Hepatocyte (in vitro differentiated cells): ENCODE data around the gene ROR1. TPM values are rescaled to one million over a fixed set of nuclear protein-coding genes. Genes with fewer than 3 reads are reported as not detected.

Source experiments
- DNase-seq: peaks from one replicate; pipeline ENCODE4 v3.0.0-alpha.2; 2016; ENCODE audit warnings: low spot score
- H2AFZ ChIP-seq: fragments of 200-600 bp; sonication (generic); 2 replicates; pipeline ENCODE4 v1.6.0; 2016; ENCODE audit warnings: antibody characterized with exemption, mild to moderate bottlenecking
- H3K27ac ChIP-seq: fragments of 200-600 bp; sonication (generic); 2 replicates; pipeline ENCODE4 v1.5.1; 2016; ENCODE audit warnings: mild to moderate bottlenecking
- H3K27me3 ChIP-seq: fragments of 200-600 bp; sonication (generic); 2 replicates; pipeline ENCODE4 v1.6.1; 2016
- H3K36me3 ChIP-seq: fragments of 200-600 bp; sonication (generic); replicated peaks from 2 replicates; pipeline ENCODE4 v1.5.1; 2016; ENCODE audit warnings: low read depth; ENCODE audit not compliant: insufficient read depth
- H3K4me1 ChIP-seq: fragments of 200-600 bp; sonication (generic); 2 replicates; pipeline ENCODE4 v1.5.1; 2016; ENCODE audit warnings: mild to moderate bottlenecking, moderate library complexity; ENCODE audit not compliant: insufficient read depth
- H3K4me2 ChIP-seq: fragments of 200-600 bp; sonication (generic); 2 replicates; pipeline ENCODE4 v1.6.0; 2016
- H3K4me3 ChIP-seq: fragments of 200-600 bp; sonication (generic); 2 replicates; pipeline ENCODE4 v1.5.1; 2016; ENCODE audit warnings: mild to moderate bottlenecking
- H3K79me2 ChIP-seq: fragments of 200-600 bp; sonication (generic); 2 replicates; pipeline ENCODE4 v1.6.0; 2017; ENCODE audit warnings: mild to moderate bottlenecking
- H3K9me2 ChIP-seq: fragments of 200-600 bp; sonication (generic); replicated peaks from 2 replicates; pipeline ENCODE4 v1.6.0; 2017; ENCODE audit warnings: mild to moderate bottlenecking; ENCODE audit not compliant: insufficient read depth
- H3K9me3 ChIP-seq: fragments of 200-600 bp; sonication (generic); 2 replicates; pipeline ENCODE4 v1.5.1; 2016; ENCODE audit warnings: low read depth, mild to moderate bottlenecking
- H4K20me1 ChIP-seq: fragments of 200-600 bp; sonication (generic); 2 replicates; pipeline ENCODE4 v1.6.0; 2016; ENCODE audit warnings: mild to moderate bottlenecking; ENCODE audit not compliant: insufficient read depth, poor library complexity, severe bottlenecking
- EZH2 ChIP-seq: fragments of 200-600 bp; sonication (generic); IDR thresholded peaks from 2 replicates; pipeline ENCODE4 v1.6.1; 2016; ENCODE audit warnings: antibody characterized with exemption, mild to moderate bottlenecking, borderline replicate concordance
- EZH2phosphoT487 ChIP-seq: fragments of 200-600 bp; sonication (generic); IDR thresholded peaks from one replicate; pipeline ENCODE4 v1.6.1; 2018; ENCODE audit warnings: antibody characterized with exemption, mild to moderate bottlenecking, low read depth, moderate library complexity; ENCODE audit not compliant: unreplicated experiment, severe bottlenecking
- WGBS: methylation state at CpG from one replicate; pipeline ENCODE4 v1.1.6; 2016; ENCODE audit warnings: low lambda C conversion rate; ENCODE audit errors: missing lambda C conversion rate; 5-methylcytosine and 5-hydroxymethylcytosine counted together
- polyA plus RNA-seq: library from polyadenylated mRNA; unstranded; fragments of >200 nt; fragmentation: Nextera tagmentation; extraction: Ambion mirVana; gene quantifications from 2 replicates; pipeline ENCODE4 v1.2.1, GENCODE V29; 2016
- total RNA-seq: library from RNA; depleted of rRNA; stranded (reverse); fragments of >200 nt; gene quantifications from 2 replicates; pipeline ENCODE4 v1.2.3, GENCODE V29; 2014
- TF ChIP-seq, protein P1 (sequence below): fragments of 200-600 bp; sonication (generic); IDR thresholded peaks from 2 replicates; pipeline ENCODE4 v1.5.1; 2016; ENCODE audit warnings: antibody characterized with exemption, mild to moderate bottlenecking; ENCODE audit not compliant: poor library complexity

Gene ROR1
- total and polyA plus RNA-seq, 2 experiments from 2014 or later = 16.4 to 27.7 TPM

DNA sequence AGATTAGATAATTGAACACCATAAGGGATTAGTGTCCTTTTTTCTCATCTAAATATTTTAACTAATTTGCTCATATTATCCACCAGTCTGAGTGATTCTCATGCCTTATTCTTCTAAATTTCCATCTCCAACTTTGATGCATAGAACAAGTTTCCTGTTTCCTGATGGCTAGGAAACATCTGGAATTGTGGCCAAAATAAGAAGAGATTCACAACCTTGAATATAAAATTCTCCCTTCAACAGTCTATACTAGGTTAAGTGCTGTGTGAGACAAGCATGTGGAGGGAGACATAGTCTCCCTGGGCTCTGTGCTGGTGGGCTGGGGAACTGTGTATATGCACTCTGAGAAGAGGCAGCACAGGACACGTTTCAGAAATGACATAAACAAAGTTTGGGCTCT is 21.6 kb upstream of the ROR1 start:
- Histone ChIP-seq H2AFZ (no peak overlapping the region), H4K20me1 (no peaks in the 10 kb centered on the region), H3K36me3 (no peaks in the 10 kb centered on the region), H3K27ac (no peak overlapping the region), H3K4me1 (no peaks in the 10 kb centered on the region), H3K79me2 (no peaks in the 10 kb centered on the region), H3K9me2 (no peaks in the 10 kb centered on the region), H3K4me3 (no peak overlapping the region), H3K9me3 (no peaks in the 10 kb centered on the region), H3K4me2 (no peak overlapping the region), H3K27me3 (no peaks in the 10 kb centered on the region)
- 73% methylated on average over 1 of the region's 1 CpG for WGBS
- TF ChIP-seq, protein P1, sequence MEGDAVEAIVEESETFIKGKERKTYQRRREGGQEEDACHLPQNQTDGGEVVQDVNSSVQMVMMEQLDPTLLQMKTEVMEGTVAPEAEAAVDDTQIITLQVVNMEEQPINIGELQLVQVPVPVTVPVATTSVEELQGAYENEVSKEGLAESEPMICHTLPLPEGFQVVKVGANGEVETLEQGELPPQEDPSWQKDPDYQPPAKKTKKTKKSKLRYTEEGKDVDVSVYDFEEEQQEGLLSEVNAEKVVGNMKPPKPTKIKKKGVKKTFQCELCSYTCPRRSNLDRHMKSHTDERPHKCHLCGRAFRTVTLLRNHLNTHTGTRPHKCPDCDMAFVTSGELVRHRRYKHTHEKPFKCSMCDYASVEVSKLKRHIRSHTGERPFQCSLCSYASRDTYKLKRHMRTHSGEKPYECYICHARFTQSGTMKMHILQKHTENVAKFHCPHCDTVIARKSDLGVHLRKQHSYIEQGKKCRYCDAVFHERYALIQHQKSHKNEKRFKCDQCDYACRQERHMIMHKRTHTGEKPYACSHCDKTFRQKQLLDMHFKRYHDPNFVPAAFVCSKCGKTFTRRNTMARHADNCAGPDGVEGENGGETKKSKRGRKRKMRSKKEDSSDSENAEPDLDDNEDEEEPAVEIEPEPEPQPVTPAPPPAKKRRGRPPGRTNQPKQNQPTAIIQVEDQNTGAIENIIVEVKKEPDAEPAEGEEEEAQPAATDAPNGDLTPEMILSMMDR = no peak
- TF ChIP-seq EZH2 = no peak
- TF ChIP-seq EZH2phosphoT487 = no peak
- no peak for DNase-seq

DNA sequence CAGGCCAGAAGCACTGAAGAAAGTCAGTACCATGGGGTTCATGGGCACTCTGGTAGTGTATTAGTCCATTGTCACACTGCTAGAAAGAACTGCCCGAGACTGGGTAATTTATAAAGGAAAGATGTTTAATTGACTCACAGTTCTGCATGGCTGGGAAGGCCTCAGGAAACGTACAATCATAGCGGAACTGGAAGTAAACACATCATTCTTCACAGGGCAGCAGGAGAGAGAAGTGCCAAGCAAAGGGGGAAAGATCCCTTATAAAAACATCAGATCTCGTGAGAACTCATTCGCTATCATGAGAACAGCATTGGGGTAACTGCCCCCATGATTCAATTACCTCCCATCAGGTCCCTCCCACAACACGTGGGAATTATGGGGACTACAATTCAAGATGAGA is 20.2 kb upstream of the ROR1 start:
- Histone ChIP-seq H3K4me1 (peaks cover 6% of the 10 kb centered on the region), H3K79me2 (no peaks in the 10 kb centered on the region), H4K20me1 (no peaks in the 10 kb centered on the region), H3K9me3 (no peaks in the 10 kb centered on the region), H3K27ac (no peak overlapping the region), H3K27me3 (no peaks in the 10 kb centered on the region), H3K9me2 (no peaks in the 10 kb centered on the region), H3K4me2 (no peak overlapping the region), H3K36me3 (no peaks in the 10 kb centered on the region), H3K4me3 (no peak overlapping the region), H2AFZ (no peak overlapping the region)
- TF ChIP-seq, protein P1 = no peak
- TF ChIP-seq EZH2phosphoT487 = no peak
- no peak for TF ChIP-seq EZH2
- 66% methylated on average over 6 of the region's 6 CpGs for WGBS
- DNase-seq = no peak

DNA sequence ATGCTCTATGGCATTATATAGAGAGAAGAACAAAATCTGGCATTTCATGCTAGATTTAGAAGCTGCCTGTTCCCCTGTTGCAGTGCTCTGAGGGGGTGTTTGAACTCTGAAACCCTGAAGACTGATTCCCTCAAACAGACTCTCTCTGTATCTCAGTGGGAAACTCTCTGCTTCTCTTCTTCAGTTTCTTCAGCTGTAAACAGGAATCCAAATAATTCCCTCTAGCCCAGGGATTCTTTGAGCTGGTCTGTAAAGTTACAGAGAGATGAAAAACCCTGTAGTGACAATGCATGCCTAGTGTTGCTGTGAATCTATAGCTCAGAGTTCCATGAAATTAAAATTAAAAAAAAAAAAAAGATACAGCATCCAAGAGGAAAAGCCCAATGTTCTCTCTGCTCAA is 17.0 kb upstream of the ROR1 start:
- Histone ChIP-seq H2AFZ (no peak overlapping the region), H3K4me1 (peaks cover 7% of the 10 kb centered on the region), H3K36me3 (no peaks in the 10 kb centered on the region), H3K4me3 (no peak overlapping the region), H3K9me3 (no peaks in the 10 kb centered on the region), H4K20me1 (no peaks in the 10 kb centered on the region), H3K9me2 (no peaks in the 10 kb centered on the region), H3K27me3 (no peaks in the 10 kb centered on the region), H3K4me2 (no peak overlapping the region), H3K79me2 (no peaks in the 10 kb centered on the region), H3K27ac (no peak overlapping the region)
- no peak for TF ChIP-seq EZH2
- TF ChIP-seq, protein P1 = no peak
- TF ChIP-seq EZH2phosphoT487 = no peak
- no peak for DNase-seq

DNA sequence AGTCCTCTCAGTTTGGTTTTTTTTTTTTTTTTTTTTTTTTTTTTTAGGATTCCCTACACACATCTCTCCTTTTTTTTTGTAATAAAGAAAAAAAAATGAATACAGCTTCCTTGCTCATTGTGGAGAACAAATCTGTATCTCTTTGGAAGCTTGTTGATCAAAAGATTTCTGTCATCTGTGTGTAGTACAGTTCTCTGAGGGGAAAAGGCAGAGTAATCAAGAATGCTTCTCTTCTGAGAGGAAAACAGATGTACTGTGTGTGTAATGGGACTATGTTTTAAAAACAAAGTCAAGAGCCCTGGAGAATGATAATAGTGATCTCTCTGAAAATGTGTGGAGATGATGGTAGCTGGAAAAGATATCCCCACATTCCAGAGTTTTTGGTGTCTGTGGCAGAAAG is 16.5 kb upstream of the ROR1 start:
- H3K9me3 ChIP-seq = no peaks in the 10 kb centered on the region
- no peak overlapping the region for H3K27ac ChIP-seq
- H3K4me1 ChIP-seq = peaks cover 7% of the 10 kb centered on the region
- H2AFZ ChIP-seq = no peak overlapping the region
- TF ChIP-seq EZH2phosphoT487 = no peak
- no peak for TF ChIP-seq EZH2
- TF ChIP-seq, protein P1 = no peak
- DNase-seq = no peak
- H3K9me2 ChIP-seq = no peaks in the 10 kb centered on the region
- H3K79me2 ChIP-seq = no peaks in the 10 kb centered on the region
- no peaks in the 10 kb centered on the region for H3K36me3 ChIP-seq
- H3K4me2 ChIP-seq = no peak overlapping the region
- H4K20me1 ChIP-seq = no peaks in the 10 kb centered on the region
- H3K27me3 ChIP-seq = no peaks in the 10 kb centered on the region
- no peak overlapping the region for H3K4me3 ChIP-seq
